Mucosa of gallbladder (tissue), 1 donor: ENCODE results near the gene IL17B. TPM values are rescaled to one million over a fixed set of nuclear protein-coding genes. Genes with fewer than 3 reads are reported as not detected.

ENCODE experiments used
- total RNA-seq: library from RNA; stranded (reverse); gene quantifications from one replicate; pipeline ENCODE4 v1.2.1, GENCODE V29; 2021
- donor health status: DM: no; HTN: no; CAD: no.

Gene IL17B
- total RNA-seq, 1 donor from 2014 or later: 0.52 TPM

Other genes with a start within 250 kb of the IL17B start
- 15.1 TPM for gene ABLIM3, start 237.8 kb downstream of the IL17B start, total RNA-seq
- 8.7 TPM for gene AFAP1L1, start 107.4 kb downstream of the IL17B start, total RNA-seq
- 15.9 TPM for gene GRPEL2, start 33.8 kb downstream of the IL17B start, total RNA-seq
- gene PCYOX1L, start 21.2 kb downstream of the IL17B start, total RNA-seq: 17.3 TPM
- gene CSNK1A1, start 172.1 kb upstream of the IL17B start, total RNA-seq: 253 TPM
- gene ARHGEF37, start 202.2 kb upstream of the IL17B start, total RNA-seq: 32.8 TPM